SK-N-MC (cell line): ENCODE results near the gene F10.

Experiments
- DNase-seq: peaks from one replicate; pipeline ENCODE4 v3.0.0-alpha.2; 2011; ENCODE audit warnings: low read depth, low spot score
- H3K27ac ChIP-seq: fragments of 200-600 bp; sonication (generic); 2 replicates; pipeline ENCODE4 v1.5.1; 2016; ENCODE audit warnings: mixed run types
- H3K36me3 ChIP-seq: fragments of 200-600 bp; sonication (generic); 2 replicates; pipeline ENCODE4 v1.6.1; 2017; ENCODE audit warnings: antibody characterized with exemption, low read length, mixed read lengths; ENCODE audit not compliant: insufficient read depth
- H3K4me3 ChIP-seq: fragments of 200-600 bp; sonication (generic); 2 replicates; pipeline ENCODE4 v1.5.1; 2016
- H3K9ac ChIP-seq: fragments of 200-600 bp; sonication (generic); 2 replicates; pipeline ENCODE4 v1.8.0; 2017; ENCODE audit warnings: mixed run types, mixed read lengths; ENCODE audit not compliant: insufficient read length
- H3K9me3 ChIP-seq: fragments of 200-600 bp; sonication (generic); 2 replicates; pipeline ENCODE4 v1.6.1; 2017; ENCODE audit warnings: low read depth, mild to moderate bottlenecking, antibody characterized with exemption, low read length, moderate library complexity, mixed read lengths
- EZH2 ChIP-seq: fragments of 200-600 bp; sonication (generic); IDR thresholded peaks from one replicate; pipeline ENCODE4 v1.6.1; 2017; ENCODE audit warnings: antibody characterized with exemption
- FOXP2 ChIP-seq: optimal IDR thresholded peaks from 2 replicates; pipeline ENCODE3; 2011; ENCODE audit warnings: mild to moderate bottlenecking, moderate library complexity; ENCODE audit not compliant: insufficient read depth; ENCODE audit errors: extremely low read length, control extremely low read depth
- POLR2AphosphoS5 ChIP-seq: IDR thresholded peaks from 2 replicates; pipeline ENCODE4 v1.6.1; 2012; ENCODE audit warnings: mild to moderate bottlenecking, low read depth, low read length, borderline replicate concordance

Gene F10

DNA sequence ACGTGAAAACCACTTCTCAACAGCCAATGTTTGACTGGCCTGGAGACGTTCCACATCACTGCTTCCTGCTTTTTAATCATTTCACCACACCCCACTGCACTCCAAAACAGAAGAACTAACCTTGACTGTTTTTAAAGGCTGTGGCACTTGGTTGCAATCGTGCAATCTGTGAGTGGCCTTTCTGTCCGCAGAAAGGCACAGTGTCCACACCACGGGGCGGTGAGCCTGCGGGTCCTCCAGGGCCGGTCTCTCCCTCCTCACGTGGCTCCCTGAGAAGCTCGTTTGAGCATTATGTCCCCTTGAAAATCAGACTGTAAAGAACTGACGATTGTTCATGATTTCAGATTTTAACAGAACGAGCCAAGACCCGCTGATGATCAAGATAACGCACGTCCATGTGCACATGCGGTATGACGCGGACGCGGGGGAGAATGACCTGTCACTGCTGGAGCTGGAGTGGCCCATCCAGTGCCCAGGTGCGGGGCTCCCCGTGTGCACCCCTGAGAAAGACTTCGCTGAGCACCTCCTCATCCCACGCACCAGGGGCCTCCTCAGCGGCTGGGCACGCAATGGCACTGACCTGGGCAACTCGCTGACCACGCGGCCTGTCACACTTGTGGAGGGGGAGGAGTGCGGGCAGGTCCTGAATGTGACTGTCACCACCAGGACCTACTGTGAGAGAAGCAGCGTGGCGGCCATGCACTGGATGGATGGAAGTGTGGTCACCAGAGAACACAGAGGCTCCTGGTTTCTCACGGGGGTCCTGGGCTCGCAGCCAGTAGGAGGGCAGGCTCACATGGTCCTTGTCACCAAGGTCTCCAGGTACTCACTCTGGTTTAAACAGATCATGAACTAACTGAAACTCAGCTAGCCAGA, 48.9 kb downstream of the F10 start:
- Histone ChIP-seq H3K36me3 (peaks cover 53% of the 10 kb centered on the region), H3K9ac (no peak overlapping the region), H3K27ac (no peak overlapping the region), H3K4me3 (no peak overlapping the region), H3K9me3 (no peaks in the 10 kb centered on the region)
- TF ChIP-seq EZH2 (no peak), FOXP2 (no peak), POLR2AphosphoS5 (no peak)
- DNase-seq, result no peak

DNA sequence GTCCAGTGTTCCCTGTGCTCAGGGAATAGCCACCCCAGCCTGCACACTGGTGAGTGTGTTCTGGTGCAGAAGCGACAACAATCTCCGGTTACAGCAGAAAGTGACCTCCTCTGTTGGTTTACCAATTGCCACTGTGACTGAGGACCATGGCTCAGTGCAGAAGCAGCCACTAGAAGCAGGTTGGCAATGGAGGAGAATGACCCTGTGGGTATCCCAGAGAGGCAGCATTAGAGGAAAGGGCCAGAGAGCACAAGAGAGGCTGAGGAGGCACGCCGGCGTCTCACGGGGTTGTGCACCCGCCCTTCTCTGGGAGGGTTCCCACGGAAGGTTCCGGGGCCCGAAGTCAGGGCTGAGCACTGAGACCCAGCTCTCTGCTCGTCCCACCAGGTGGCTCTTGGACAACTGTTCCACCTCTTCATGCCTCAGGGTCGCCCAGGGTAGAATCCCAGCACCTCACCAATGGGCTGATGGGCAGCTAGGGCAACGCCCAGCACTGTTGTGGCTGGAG, 49.9 kb downstream of the F10 start:
- H3K4me3 ChIP-seq, result no peak overlapping the region
- H3K27ac ChIP-seq, result no peak overlapping the region
- TF ChIP-seq POLR2AphosphoS5 (no peak; the same call in 1 of the 2 replicates), FOXP2 (no peak), EZH2 (no peak)
- peaks cover 60% of the 10 kb centered on the region for H3K36me3 ChIP-seq
- H3K9me3 ChIP-seq, result no peaks in the 10 kb centered on the region
- DNase-seq, result no peak
- no peak overlapping the region for H3K9ac ChIP-seq

- H3K9ac ChIP-seq, result no peak overlapping the region
- no peak overlapping the region for H3K4me3 ChIP-seq
- no peaks in the 10 kb centered on the region for H3K9me3 ChIP-seq
- no peak overlapping the region for H3K27ac ChIP-seq
- no peak for TF ChIP-seq FOXP2
- no peak for TF ChIP-seq EZH2
- TF ChIP-seq POLR2AphosphoS5, result no peak
- no peak for DNase-seq
- H3K36me3 ChIP-seq, result peaks cover 83% of the 10 kb centered on the region
Observed at GRCh38 chr13:113176280-113176679, 53.7 kb downstream of the F10 start.

DNA sequence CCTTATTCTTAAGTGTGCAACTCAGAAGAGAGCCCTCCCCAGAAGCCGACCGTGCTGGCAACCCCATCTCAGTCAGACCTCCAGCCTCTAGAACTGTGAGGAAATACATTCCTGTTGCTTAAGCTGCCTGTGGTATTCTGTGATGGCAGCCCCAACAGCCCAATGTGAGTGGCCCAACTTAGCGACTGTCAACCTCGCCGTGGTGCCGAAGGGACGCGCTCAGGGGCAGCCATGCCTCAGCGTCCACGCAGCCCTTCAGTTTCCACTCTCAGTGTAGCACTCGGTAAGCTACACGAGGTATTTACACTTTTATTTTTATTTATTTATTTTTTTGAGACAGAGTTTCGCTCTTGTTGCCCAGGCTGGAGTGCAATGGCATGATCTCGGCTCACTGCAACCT, 54.2 kb downstream of the F10 start:
- DNase-seq, result no peak
- H3K9me3 ChIP-seq, result no peaks in the 10 kb centered on the region
- peaks cover 83% of the 10 kb centered on the region for H3K36me3 ChIP-seq
- H3K9ac ChIP-seq, result no peak overlapping the region
- H3K4me3 ChIP-seq, result no peak overlapping the region
- no peak for TF ChIP-seq POLR2AphosphoS5
- no peak for TF ChIP-seq FOXP2
- no peak for TF ChIP-seq EZH2
- H3K27ac ChIP-seq, result no peak overlapping the region

- H3K4me3 ChIP-seq, result no peak overlapping the region
- H3K9ac ChIP-seq, result no peak overlapping the region
- no peaks in the 10 kb centered on the region for H3K9me3 ChIP-seq
- no peak overlapping the region for H3K27ac ChIP-seq
- TF ChIP-seq FOXP2 (no peak), EZH2 (no peak), POLR2AphosphoS5 (no peak)
- H3K36me3 ChIP-seq, result peaks cover 84% of the 10 kb centered on the region
- no peak for DNase-seq
Observed at GRCh38 chr13:113178070-113178895, 55.7 kb downstream of the F10 start.

- no peak for DNase-seq
- H3K9ac ChIP-seq, result no peak overlapping the region
- no peak overlapping the region for H3K27ac ChIP-seq
- peaks cover 89% of the 10 kb centered on the region for H3K36me3 ChIP-seq
- no peak for TF ChIP-seq FOXP2
- TF ChIP-seq EZH2, result no peak
- TF ChIP-seq POLR2AphosphoS5, result no peak
- no peak overlapping the region for H3K4me3 ChIP-seq
- no peaks in the 10 kb centered on the region for H3K9me3 ChIP-seq
Observed at GRCh38 chr13:113178896-113179167, 56.2 kb downstream of the F10 start.

DNA sequence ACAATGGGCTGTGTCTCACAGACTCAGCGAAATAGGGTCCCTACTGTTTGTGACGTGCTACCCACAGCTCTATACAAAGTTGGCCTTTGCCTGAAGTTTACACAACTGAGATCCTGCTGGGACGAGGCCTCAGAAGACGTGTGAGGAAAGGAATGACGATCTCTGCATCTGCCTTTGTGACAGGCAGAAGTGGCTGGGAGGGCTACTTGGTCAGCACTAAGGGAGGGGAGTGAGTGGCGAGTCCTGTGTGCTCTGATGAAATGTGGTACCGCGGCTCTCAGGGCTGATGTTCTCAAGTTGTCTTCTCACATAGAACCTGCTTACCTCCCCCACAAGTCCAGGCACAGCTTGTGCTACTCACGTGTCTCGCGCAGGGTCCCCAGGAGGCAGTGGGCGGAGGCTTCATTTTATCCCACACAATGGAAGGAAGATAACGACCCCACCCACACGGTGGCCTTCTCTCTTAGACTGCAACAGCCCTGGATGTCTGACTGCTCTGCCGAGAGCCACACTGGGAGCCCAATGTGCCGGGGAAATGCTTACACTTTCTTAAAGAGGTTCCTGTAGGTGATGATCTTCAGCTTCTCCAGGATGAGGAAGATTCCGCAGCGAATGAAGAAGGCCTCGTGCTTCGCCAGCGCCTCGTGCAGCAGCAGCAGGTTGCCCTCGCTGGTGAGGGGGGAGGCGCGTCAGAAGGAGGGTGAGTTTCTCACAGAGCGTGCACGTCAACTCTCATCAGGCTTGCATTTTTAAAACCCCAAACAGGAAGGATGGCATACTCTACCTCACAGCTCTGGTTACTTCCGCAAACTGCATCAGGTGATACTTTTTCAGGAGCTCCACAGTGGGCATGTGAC, 57.0 kb downstream of the F10 start:
- Histone ChIP-seq H3K9ac (no peak overlapping the region), H3K36me3 (peaks cover 89% of the 10 kb centered on the region), H3K27ac (no peak overlapping the region), H3K9me3 (no peaks in the 10 kb centered on the region), H3K4me3 (no peak overlapping the region)
- TF ChIP-seq POLR2AphosphoS5 (no peak), FOXP2 (no peak), EZH2 (no peak)
- DNase-seq, result no peak

DNA sequence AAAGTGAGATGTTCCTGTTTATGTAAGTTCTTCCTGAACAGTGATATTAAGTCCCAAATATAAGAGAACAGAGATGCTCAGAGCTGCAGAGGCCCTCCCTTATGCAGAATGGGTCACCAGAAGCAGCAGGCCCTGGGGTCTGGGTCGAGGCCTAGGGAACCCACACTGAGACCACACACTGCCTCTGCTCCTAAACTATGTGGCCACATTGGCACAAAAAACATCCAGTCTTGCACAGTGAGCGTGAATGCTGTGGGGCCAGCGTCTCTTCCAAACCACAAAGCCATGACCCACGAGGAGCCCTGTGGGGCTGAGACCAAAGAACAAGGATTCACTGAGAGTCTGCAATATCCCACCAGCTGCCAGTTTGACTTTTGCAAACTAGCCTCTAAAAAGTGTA, 59.4 kb downstream of the F10 start:
- peaks cover 82% of the 10 kb centered on the region for H3K36me3 ChIP-seq
- no peak overlapping the region for H3K4me3 ChIP-seq
- H3K27ac ChIP-seq, result no peak overlapping the region

More for the DNA sequence above, 59.4 kb downstream of the F10 start:
- H3K9ac ChIP-seq, result no peak overlapping the region
- no peak for DNase-seq
- TF ChIP-seq POLR2AphosphoS5 (no peak), EZH2 (no peak), FOXP2 (no peak)
- H3K9me3 ChIP-seq, result no peaks in the 10 kb centered on the region
